Measurements from ENCODE around the gene CEP20.
"Not testable (repeated sequence)": the region's sequence is repeated elsewhere in the genome, so short reads cannot be mapped to it uniquely, and the experiment has no call there.

CEP20 gene

GRCh38 chr16:15924996-15925395, 36.6 kb upstream of the CEP20 start:
- H3K4me3 ChIP-seq (ENCODE audit: insufficient read length, low read depth) = no peak overlapping the region
- H3K9ac ChIP-seq (ENCODE audit: insufficient read length, low read depth) = no peak overlapping the region
- no peaks in the 10 kb centered on the region for H3K9me3 ChIP-seq (ENCODE audit: insufficient read depth, low read length)
- no peaks in the 10 kb centered on the region for H3K4me1 ChIP-seq (ENCODE audit: insufficient read depth, insufficient read length)
- TF ChIP-seq ZNF274 (IDR thresholded peaks at IDR 0.05; ENCODE audit: low read depth, low read length) = no peak
- TF ChIP-seq YY1 (IDR thresholded peaks at IDR 0.05; ENCODE audit: insufficient read depth, insufficient read length) = no peak
- TF ChIP-seq SUZ12 (IDR thresholded peaks at IDR 0.05; ENCODE audit: extremely low read depth, insufficient read depth, insufficient read length) = no peak
- no peaks in the 10 kb centered on the region for H3K36me3 ChIP-seq (ENCODE audit: insufficient read depth, insufficient read length, low read length)
- no peak for DNase-seq (ENCODE audit: low read depth, low spot score)
- H3K27me3 ChIP-seq (ENCODE audit: insufficient read depth, insufficient read length) = no peaks in the 10 kb centered on the region

DNA sequence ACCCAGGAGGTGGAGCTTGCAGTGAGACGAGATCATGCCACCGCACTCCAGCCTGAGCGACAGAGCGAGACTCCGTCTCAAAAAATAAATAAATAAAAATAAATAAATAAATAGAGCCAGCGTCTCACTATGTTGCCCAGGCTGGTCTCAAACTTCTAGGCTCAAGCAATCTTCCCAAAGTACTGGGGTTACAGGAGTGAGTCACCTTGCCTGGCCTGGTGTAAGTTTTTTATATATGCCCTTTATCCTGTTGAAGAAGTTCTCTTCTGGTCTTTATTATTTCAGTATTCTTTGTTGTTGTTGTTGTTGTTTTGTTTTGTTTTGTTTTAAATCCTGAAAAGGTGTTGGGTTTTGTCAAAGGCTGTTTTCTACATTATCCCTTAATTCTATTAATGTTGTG, 30.9 kb upstream of the CEP20 start:
- Histone ChIP-seq H3K27me3 (ENCODE audit: insufficient read depth, insufficient read length) (no peaks in the 10 kb centered on the region), H3K9me3 (ENCODE audit: insufficient read depth, low read length) (no peaks in the 10 kb centered on the region; the same call in 1 of the 2 replicates), H3K9ac (ENCODE audit: insufficient read length, low read depth) (no peak overlapping the region), H3K4me3 (ENCODE audit: insufficient read length, low read depth) (no peak overlapping the region), H3K4me1 (ENCODE audit: insufficient read depth, insufficient read length) (no peaks in the 10 kb centered on the region), H3K36me3 (ENCODE audit: insufficient read depth, insufficient read length, low read length) (no peaks in the 10 kb centered on the region)
- no peak for DNase-seq (ENCODE audit: low read depth, low spot score)
- TF ChIP-seq ZNF274 (IDR thresholded peaks at IDR 0.05; ENCODE audit: low read depth, low read length) (no peak), YY1 (IDR thresholded peaks at IDR 0.05; ENCODE audit: insufficient read depth, insufficient read length) (no peak), SUZ12 (IDR thresholded peaks at IDR 0.05; ENCODE audit: extremely low read depth, insufficient read depth, insufficient read length) (no peak)

- H3K9me3 ChIP-seq (ENCODE audit: insufficient read depth, low read length); H3K9ac ChIP-seq (ENCODE audit: insufficient read length, low read depth); H3K36me3 ChIP-seq (ENCODE audit: insufficient read depth, insufficient read length, low read length); DNase-seq (ENCODE audit: low read depth, low spot score); H3K4me1 ChIP-seq (ENCODE audit: insufficient read depth, insufficient read length); H3K27me3 ChIP-seq (ENCODE audit: insufficient read depth, insufficient read length); H3K4me3 ChIP-seq (ENCODE audit: insufficient read length, low read depth): not testable (repeated sequence)
Measured at GRCh38 chr16:15918314-15918713, 29.9 kb upstream of the CEP20 start.

DNA sequence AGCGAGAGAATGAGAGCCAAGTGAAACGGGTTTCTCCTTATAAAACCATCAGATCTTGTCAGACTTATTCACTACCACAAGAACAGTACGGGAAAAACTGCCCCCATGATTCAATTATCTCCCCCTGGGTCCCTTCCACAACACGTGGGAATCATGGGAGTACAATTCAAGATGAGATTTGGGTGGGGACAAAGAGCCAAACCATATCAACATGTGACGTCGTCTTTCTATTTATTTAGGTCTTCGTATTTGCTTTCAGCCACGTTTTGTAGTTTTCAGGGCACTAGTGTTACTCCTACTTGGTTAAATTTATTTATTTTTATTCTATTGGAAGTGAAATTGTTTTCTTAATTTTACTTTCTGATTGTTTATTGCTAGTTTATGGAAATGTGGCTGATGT, 27.9 kb upstream of the CEP20 start:
- no peaks in the 10 kb centered on the region; the same call in 1 of the 2 replicates for H3K9me3 ChIP-seq (ENCODE audit: insufficient read depth, low read length)
- DNase-seq (ENCODE audit: low read depth, low spot score) = no peak

GRCh38 chr16:15915555-15916081, 27.2 kb upstream of the CEP20 start:
- Histone ChIP-seq H3K9me3 (ENCODE audit: insufficient read depth, low read length) (no peaks in the 10 kb centered on the region; the same call in 1 of the 2 replicates), H3K27me3 (ENCODE audit: insufficient read depth, insufficient read length) (no peaks in the 10 kb centered on the region), H3K9ac (ENCODE audit: insufficient read length, low read depth) (no peak overlapping the region), H3K4me3 (ENCODE audit: insufficient read length, low read depth) (no peak overlapping the region), H3K36me3 (ENCODE audit: insufficient read depth, insufficient read length, low read length) (no peaks in the 10 kb centered on the region), H3K4me1 (ENCODE audit: insufficient read depth, insufficient read length) (no peaks in the 10 kb centered on the region)
- TF ChIP-seq YY1 (IDR thresholded peaks at IDR 0.05; ENCODE audit: insufficient read depth, insufficient read length) (no peak), ZNF274 (IDR thresholded peaks at IDR 0.05; ENCODE audit: low read depth, low read length) (no peak), SUZ12 (IDR thresholded peaks at IDR 0.05; ENCODE audit: extremely low read depth, insufficient read depth, insufficient read length) (no peak)
- no peak for DNase-seq (ENCODE audit: low read depth, low spot score)

More for the DNA sequence above, 27.9 kb upstream of the CEP20 start:
- Histone ChIP-seq H3K36me3 (ENCODE audit: insufficient read depth, insufficient read length, low read length) (no peaks in the 10 kb centered on the region), H3K4me3 (ENCODE audit: insufficient read length, low read depth) (no peak overlapping the region), H3K4me1 (ENCODE audit: insufficient read depth, insufficient read length) (no peaks in the 10 kb centered on the region), H3K9ac (ENCODE audit: insufficient read length, low read depth) (no peak overlapping the region), H3K27me3 (ENCODE audit: insufficient read depth, insufficient read length) (no peaks in the 10 kb centered on the region)
- no peak for TF ChIP-seq ZNF274 (IDR thresholded peaks at IDR 0.05; ENCODE audit: low read depth, low read length)
- no peak for TF ChIP-seq SUZ12 (IDR thresholded peaks at IDR 0.05; ENCODE audit: extremely low read depth, insufficient read depth, insufficient read length)
- TF ChIP-seq YY1 (IDR thresholded peaks at IDR 0.05; ENCODE audit: insufficient read depth, insufficient read length) = no peak

DNA sequence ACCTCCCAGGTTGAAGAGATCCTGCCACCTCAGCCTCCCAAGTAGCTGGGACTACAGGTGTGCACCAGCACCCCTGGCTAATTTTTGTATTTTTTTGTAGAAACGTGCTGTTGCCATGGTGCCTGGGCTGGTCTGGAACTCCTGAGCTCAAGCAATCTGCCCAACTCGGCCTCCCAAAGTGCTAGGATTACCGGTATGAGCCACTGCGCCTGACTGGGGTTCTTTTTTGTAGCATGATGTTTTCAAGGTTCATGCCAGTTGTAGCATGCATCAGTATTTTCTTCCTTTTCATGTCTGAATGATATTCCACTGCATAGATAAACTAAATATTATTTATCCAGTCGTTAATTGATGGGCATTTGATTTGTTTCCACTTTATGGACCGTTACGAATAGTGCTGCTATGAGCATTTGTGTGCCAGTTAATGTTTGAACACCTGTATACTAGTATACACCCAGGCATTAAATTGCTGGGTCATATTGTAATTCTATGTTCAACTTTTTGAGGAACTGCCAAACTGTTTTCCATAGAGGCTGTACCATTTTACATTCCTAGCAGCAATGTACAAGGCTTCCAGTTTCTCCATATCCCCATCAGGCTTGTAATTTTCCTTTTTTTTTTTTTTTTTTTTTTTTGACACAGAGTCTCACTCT, 24.8 kb upstream of the CEP20 start:
- Histone ChIP-seq H3K9ac (ENCODE audit: insufficient read length, low read depth) (no peak overlapping the region), H3K9me3 (ENCODE audit: insufficient read depth, low read length) (no peaks in the 10 kb centered on the region; the same call in 1 of the 2 replicates), H3K4me1 (ENCODE audit: insufficient read depth, insufficient read length) (no peaks in the 10 kb centered on the region), H3K27me3 (ENCODE audit: insufficient read depth, insufficient read length) (no peaks in the 10 kb centered on the region), H3K4me3 (ENCODE audit: insufficient read length, low read depth) (no peak overlapping the region), H3K36me3 (ENCODE audit: insufficient read depth, insufficient read length, low read length) (no peaks in the 10 kb centered on the region)
- no peak for DNase-seq (ENCODE audit: low read depth, low spot score)
- TF ChIP-seq ZNF274 (IDR thresholded peaks at IDR 0.05; ENCODE audit: low read depth, low read length) (no peak), SUZ12 (IDR thresholded peaks at IDR 0.05; ENCODE audit: extremely low read depth, insufficient read depth, insufficient read length) (no peak), YY1 (IDR thresholded peaks at IDR 0.05; ENCODE audit: insufficient read depth, insufficient read length) (no peak)

DNA sequence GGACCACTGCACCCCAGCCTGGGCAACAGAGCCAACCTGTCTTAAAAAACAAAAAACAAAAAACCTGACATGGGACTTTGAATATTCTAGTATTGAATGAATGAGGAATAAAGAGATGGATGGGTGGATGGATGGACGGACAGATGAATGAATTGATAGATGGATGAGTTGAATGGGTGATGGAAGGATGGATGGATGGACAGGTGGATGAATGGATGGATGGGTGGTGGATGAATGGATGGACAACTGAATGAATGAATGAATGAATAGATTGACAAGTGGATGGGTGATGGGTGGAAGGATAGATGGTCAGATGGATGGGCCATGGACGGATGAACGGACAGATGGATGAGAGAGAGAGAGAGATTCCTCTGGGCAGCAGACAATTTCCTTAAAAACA, 22.8 kb upstream of the CEP20 start:
- H3K9ac ChIP-seq (ENCODE audit: insufficient read length, low read depth) = no peak overlapping the region
- no peaks in the 10 kb centered on the region; the same call in 1 of the 2 replicates for H3K9me3 ChIP-seq (ENCODE audit: insufficient read depth, low read length)
- no peak for DNase-seq (ENCODE audit: low read depth, low spot score)
- H3K27me3 ChIP-seq (ENCODE audit: insufficient read depth, insufficient read length) = no peaks in the 10 kb centered on the region
- H3K4me3 ChIP-seq (ENCODE audit: insufficient read length, low read depth) = no peak overlapping the region
- no peaks in the 10 kb centered on the region for H3K36me3 ChIP-seq (ENCODE audit: insufficient read depth, insufficient read length, low read length)
- no peaks in the 10 kb centered on the region for H3K4me1 ChIP-seq (ENCODE audit: insufficient read depth, insufficient read length)
- TF ChIP-seq YY1 (IDR thresholded peaks at IDR 0.05; ENCODE audit: insufficient read depth, insufficient read length) (no peak), ZNF274 (IDR thresholded peaks at IDR 0.05; ENCODE audit: low read depth, low read length) (no peak), SUZ12 (IDR thresholded peaks at IDR 0.05; ENCODE audit: extremely low read depth, insufficient read depth, insufficient read length) (no peak)

Measured in NT2/D1 (cell line).